Right lobe of liver (tissue), 4 donors: ENCODE data around the gene TCF7.

ENCODE experiments used
- CTCF ChIP-seq, 4 donors: fragments of 200-600 bp in 3 of 4; fragments of 450-650 bp in 1 of 4; IDR thresholded peaks; one replicate each; pipeline versions ENCODE4 v1.5.1 to v1.8.0; 2016 to 2022; ENCODE audit warnings: antibody characterized with exemption in 4 of 4, mild to moderate bottlenecking in 2 of 4
- POLR2A ChIP-seq: fragments of 450-650 bp; IDR thresholded peaks from one replicate; pipeline ENCODE4 v1.6.1; 2017; ENCODE audit warnings: antibody characterized with exemption, mild to moderate bottlenecking
- donor health status: DM: no; HTN: no; CAD: no.
- donor health status: DM: no; HTN: no; CAD: no.
- donor health status: DM: no; HTN: yes; CAD: no.

GRCh38 chr5:134085411-134085810 is 29.1 kb upstream of the TCF7 start:
- TF ChIP-seq CTCF (IDR thresholded peaks at IDR 0.05) (no peak), POLR2A (no peak)
